Stomach smooth muscle (tissue), 2 donors: Measurements from ENCODE around the gene TRIM5.

Experiments used
- H3K27ac ChIP-seq: one replicate; pipeline ENCODE4 v1.7.0; 2013; ENCODE audit warnings: mild to moderate bottlenecking, low read length, inconsistent platforms
- H3K27me3 ChIP-seq, 2 donors: one replicate each; pipeline ENCODE4 v1.7.0; 2013; ENCODE audit warnings: low read length in 2 of 2; ENCODE audit not compliant: insufficient read depth in 2 of 2, control insufficient read depth in 1 of 2
- H3K36me3 ChIP-seq, 2 donors: one replicate each; pipeline ENCODE4 v1.7.0; 2013; ENCODE audit warnings: low read length in 2 of 2; ENCODE audit not compliant: control insufficient read depth in 2 of 2, insufficient read depth in 2 of 2
- H3K4me1 ChIP-seq: one replicate; pipeline ENCODE4 v1.7.0; 2013; ENCODE audit warnings: low read length; ENCODE audit not compliant: control insufficient read depth, insufficient read depth
- H3K4me3 ChIP-seq, 2 donors: one replicate each; pipeline ENCODE4 v1.7.0; 2013; ENCODE audit warnings: low read length in 2 of 2
- H3K9ac ChIP-seq, 2 donors: one replicate each; pipeline ENCODE4 v1.7.0; 2013; ENCODE audit warnings: low read length in 2 of 2, mild to moderate bottlenecking in 1 of 2
- H3K9me3 ChIP-seq, 2 donors: one replicate each; pipeline ENCODE4 v1.7.0; 2013; ENCODE audit warnings: low read length in 2 of 2; ENCODE audit not compliant: control insufficient read depth in 2 of 2
- donor health status: healthy.
- donor health status: Pancreatic carcinoma.

Gene TRIM5

GRCh38 chr11:5625281-5625680 lies 59.6 kb downstream of the TRIM5 start:
- Histone ChIP-seq H3K27me3 (no peaks in the 10 kb centered on the region), H3K36me3 (peaks cover 0 to 2% of the 10 kb centered on the region in 2 donors), H3K9me3 (no peaks in the 10 kb centered on the region), H3K4me3 (peak overlapping the region; percentile 70 to 90), H3K9ac (peak overlapping the region; percentile 43 to 86), H3K27ac (peak overlapping the region; percentile 31), H3K4me1 (peaks cover 25% of the 10 kb centered on the region)

GRCh38 chr11:5624489-5625279 lies 60.2 kb downstream of the TRIM5 start, which contains the start of gene TRIM34:
Gene TRIM34 (plus strand): TSS chr11:5625001. CDS start chr11:5632332, 7,331 bp downstream.
- H3K9me3 ChIP-seq = no peaks in the 10 kb centered on the region
- peaks cover 25% of the 10 kb centered on the region for H3K4me1 ChIP-seq
- H3K27me3 ChIP-seq = no peaks in the 10 kb centered on the region
- peaks cover 0 to 2% of the 10 kb centered on the region in 2 donors for H3K36me3 ChIP-seq
- H3K9ac ChIP-seq = peak within 1 kb of the TSS; percentile 43 to 86
- peak within 1 kb of the TSS; percentile 70 to 90 for H3K4me3 ChIP-seq
- peak within 1 kb of the TSS; percentile 31 for H3K27ac ChIP-seq

GRCh38 chr11:5622802-5623201 lies 62.1 kb downstream of the TRIM5 start:
- H3K36me3 ChIP-seq = no peaks in the 10 kb centered on the region
- H3K4me3 ChIP-seq = no peak overlapping the region
- no peaks in the 10 kb centered on the region for H3K27me3 ChIP-seq
- no peak overlapping the region for H3K27ac ChIP-seq
- no peaks in the 10 kb centered on the region for H3K9me3 ChIP-seq
- no peak overlapping the region for H3K9ac ChIP-seq
- H3K4me1 ChIP-seq = peaks cover 25% of the 10 kb centered on the region

DNA sequence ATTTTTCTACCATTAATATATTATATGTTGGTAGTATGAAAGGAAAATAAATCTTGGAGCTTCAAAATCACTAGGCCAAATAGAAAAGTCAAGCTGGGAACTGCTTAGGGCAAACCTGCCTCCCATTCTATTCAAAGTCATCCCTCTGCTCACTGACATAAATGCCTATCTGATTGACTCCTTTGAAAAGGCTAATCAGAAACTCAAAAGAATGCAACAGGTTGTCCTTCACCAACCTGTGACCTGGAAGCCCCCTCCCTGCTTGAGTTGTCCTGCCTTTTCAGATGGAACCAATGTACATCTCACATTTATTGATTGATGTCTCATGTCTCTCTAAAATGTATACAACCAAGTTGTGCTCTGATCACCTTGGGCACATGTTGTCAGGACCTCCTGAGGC lies 63.3 kb downstream of the TRIM5 start:
- no peak overlapping the region for H3K4me3 ChIP-seq
- no peak overlapping the region for H3K9ac ChIP-seq
- H3K36me3 ChIP-seq = no peaks in the 10 kb centered on the region
- no peaks in the 10 kb centered on the region for H3K27me3 ChIP-seq
- no peaks in the 10 kb centered on the region for H3K9me3 ChIP-seq
- no peak overlapping the region for H3K27ac ChIP-seq
- peaks cover 25% of the 10 kb centered on the region for H3K4me1 ChIP-seq

GRCh38 chr11:5620651-5621521 lies 64.0 kb downstream of the TRIM5 start:
- Histone ChIP-seq H3K27ac (peak overlapping the region; percentile 24), H3K9ac (no peak overlapping the region), H3K36me3 (no peaks in the 10 kb centered on the region), H3K27me3 (no peaks in the 10 kb centered on the region), H3K4me3 (peak overlapping the region in 1 of 2 donors; percentile 8), H3K9me3 (no peaks in the 10 kb centered on the region), H3K4me1 (peaks cover 22% of the 10 kb centered on the region)

- H3K9me3 ChIP-seq = no peaks in the 10 kb centered on the region
- no peak overlapping the region for H3K9ac ChIP-seq
- H3K4me3 ChIP-seq = no peak overlapping the region
- H3K27ac ChIP-seq = no peak overlapping the region
- peaks cover 8% of the 10 kb centered on the region for H3K4me1 ChIP-seq
- no peaks in the 10 kb centered on the region for H3K27me3 ChIP-seq
- no peaks in the 10 kb centered on the region for H3K36me3 ChIP-seq
These were observed 66.1 kb downstream of the TRIM5 start for GRCh38 chr11:5618807-5619206.
